ENCODE results near the gene MRE11.
"Not testable (repeated sequence)": the region's sequence is repeated elsewhere in the genome, so short reads cannot be mapped to it uniquely, and the experiment has no call there.

Gene MRE11

DNA sequence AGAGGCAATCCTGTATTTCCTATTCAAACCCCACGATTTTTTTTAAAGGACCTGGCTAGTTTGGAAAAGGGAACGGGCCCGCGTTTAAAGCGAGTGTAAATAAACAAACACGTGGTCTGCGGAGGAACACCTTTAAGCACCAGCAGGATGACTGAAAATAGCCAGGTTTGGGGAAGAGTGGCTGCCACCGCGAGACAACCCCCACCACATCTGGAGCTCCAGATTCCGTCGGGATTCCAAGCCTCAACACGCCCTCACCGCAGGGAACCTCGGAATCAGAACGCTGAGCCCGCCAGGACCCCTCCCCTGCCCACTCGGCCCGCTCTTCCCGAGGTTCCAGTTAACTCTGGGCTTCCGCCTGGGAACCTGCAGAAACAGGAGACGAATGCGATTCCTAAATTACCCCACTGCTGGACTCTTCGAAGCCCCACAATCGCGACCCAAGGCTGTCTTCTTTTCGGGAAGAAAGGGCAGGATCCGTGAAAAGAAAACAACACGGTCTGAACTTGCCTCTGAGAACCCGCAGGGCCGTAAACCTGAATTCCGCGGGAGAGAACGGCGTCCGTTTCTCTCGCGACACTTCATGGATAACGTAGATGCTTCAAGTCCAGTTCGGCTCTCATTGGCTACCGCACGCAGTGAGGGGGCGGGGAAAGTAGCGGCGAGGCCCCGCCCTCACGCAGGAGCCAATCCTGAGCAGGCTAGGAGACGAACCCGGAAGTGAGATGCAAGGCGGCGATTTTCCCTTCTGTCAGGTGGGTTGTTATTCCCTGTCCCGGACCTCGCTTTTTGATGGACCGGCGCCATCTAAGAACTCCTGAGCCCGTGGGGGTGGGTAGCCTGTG lies at the start of gene MRE11, which contains the start of gene ANKRD49:
MRE11 (minus strand) TSS at position 564 of the 845 bp plus-strand sequence. CDS start 1,043 bp downstream, outside the sequence.
ANKRD49 (plus strand) TSS at position 704 of the 845 bp plus-strand sequence. CDS start 2,710 bp downstream, outside the sequence.
- FAIRE-seq: peak; percentile 86

DNA sequence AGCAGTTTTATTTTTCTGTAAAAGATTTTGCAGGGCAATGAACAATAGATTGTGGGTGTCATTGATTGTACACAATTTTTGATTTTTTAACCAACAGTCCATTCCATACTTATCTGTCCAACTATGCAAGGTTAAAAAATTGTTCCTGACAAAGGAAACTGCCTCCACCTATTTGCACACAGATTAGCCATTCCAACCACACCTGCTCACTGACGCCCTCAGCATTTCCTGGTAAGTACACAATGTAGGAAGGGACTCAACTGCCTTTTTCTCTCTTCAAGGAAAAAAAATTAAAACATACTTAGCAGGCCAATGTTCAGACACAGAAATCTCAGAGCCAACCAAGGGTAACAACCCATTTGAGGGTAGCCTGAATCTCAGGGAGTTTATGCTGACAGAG lies 45.8 kb upstream of the MRE11 start:
- FAIRE-seq: no peak

DNA sequence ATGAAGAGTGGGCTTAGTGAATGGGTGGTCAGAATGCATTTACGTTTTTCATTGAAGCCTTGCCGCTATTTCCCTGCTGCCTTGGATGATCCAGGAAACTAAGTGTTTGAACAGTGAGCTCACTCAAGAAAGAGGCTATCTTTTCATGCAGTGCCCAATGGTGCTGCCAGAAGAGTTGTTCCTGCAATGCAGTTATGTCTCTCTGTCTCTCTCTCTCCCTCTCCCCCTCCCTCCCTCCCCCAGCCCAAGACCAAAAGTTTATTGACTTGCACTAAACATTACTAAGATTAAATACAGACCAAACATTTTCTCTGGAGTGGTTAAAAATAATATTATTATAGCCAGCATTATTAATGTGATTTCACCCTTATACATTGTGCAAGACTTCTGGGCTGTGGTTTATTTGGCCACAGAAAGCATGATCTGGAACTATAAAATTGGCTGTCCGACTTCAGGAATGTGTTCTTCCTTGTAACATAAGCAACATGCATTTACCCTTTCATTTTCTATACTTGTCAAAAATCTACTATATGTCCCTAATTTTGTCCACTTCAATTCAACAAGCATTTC lies 43.5 kb upstream of the MRE11 start:
- FAIRE-seq: no peak

DNA sequence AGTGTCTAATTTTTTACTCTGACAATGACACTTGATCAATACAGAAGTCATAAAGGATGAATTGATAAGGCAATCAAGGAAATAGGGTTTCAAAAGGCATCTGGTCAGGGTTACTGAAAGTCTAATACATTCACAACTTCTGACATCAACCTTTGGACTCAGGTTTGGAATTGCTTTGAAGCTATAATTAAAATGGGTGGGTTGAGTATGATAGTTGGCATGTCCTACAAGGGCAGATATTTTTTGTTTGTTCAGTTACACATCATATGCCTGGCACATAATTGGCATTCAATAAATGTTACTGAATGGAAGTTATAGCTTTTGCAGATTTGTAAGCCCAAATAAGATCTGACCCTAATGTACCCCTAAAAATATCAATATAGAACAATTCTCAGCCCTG lies 42.7 kb upstream of the MRE11 start:
- peak; percentile 85 for FAIRE-seq

DNA sequence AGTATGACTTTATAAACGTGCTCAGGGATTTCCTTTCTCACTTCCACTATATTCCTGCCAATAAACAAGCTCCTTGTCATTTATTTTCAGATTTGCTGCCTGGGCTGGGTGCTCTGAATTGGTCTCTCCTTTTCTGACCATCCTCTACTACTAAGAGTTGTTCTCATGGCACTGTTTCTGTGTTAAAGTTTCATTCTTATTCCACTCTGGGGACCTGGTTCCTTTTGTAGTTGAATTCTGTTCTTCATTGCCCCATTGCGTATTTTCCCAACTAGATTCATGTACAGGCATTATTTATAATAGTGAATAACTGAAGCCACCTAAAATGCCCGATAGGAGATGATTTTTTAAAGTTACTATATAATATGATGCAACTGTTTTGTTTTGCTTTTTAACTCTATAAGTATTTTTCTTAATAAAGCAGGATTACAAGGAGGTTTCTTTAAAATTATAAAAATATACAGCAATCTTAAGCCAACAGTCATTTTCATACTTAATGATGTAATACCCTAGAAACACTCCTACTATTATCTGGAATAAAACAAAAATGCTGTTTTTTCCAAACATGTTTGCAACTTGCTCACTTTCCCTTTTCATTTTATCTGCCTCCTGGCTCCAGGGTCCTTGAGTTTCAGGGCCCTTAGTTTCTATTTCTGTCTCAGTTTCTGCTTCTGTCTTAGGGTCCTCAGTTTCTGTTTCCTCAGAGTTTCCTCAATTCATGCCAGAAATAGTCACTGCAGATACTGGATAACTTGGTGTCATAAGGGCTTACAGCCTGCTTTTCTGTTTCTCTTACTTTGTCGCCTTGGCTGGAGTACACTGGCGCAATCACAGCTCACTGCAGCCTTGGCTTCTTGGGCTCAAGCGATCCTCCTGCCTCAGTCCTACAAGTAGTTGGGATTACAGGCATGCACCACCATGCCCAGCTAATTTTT lies 40.3 kb upstream of the MRE11 start:
- FAIRE-seq: no peak

DNA sequence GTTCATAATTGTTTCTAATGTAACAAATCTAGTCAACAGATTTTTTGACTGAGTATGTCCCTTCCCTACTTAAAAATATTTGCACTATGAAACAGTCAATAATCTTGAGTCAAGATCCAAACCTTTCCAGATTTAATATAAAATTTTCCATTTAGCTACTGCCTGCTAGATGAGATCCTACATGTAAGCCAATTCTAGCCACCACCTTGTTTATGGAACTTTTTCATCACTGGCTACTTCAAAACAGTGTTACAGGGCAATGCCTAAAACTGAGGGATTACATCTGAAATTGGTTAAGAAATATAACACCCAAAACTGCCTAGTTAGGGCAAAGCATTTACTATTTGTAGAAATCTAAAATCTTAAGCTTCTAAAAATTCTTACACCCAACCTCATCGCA lies 39.6 kb upstream of the MRE11 start:
- FAIRE-seq: no peak

DNA sequence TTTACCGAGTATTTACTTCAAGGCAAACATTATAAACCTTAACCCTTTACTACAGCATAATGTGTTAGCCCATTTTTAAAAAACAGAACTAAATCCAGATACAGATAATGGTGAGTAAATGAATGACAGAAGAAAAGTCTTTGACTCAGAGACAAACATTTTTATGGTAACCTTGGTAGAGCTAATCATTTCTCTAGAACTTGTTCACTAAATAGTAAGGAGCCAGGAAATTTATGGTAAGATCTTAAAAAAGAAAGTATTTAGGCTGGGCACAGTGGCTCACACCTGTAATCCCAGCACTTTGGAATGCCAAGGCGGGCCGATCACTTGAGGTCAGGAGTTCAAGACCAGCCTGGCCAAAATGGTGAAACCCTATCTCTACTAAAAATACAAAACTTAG lies 38.6 kb upstream of the MRE11 start:
- FAIRE-seq: no peak

DNA sequence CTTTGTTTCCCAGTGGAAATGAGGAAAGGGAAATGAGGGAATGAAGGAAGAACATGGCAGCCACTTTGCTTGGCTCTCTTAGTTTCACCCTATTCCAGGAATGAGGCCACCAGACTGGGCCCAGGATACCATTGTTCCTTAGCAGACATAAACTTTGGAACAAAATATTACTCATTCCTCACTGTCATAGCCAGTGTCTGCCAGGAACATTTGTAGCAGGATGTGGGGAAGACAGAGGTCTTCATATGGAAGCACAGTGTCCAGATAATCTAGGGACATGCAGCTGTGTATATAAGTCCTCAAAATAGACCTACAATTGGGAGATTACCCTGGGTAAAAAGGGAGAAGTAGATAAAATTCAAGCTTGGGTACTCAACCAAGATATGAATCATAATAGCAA lies 34.9 kb upstream of the MRE11 start:
- no peak for FAIRE-seq

DNA sequence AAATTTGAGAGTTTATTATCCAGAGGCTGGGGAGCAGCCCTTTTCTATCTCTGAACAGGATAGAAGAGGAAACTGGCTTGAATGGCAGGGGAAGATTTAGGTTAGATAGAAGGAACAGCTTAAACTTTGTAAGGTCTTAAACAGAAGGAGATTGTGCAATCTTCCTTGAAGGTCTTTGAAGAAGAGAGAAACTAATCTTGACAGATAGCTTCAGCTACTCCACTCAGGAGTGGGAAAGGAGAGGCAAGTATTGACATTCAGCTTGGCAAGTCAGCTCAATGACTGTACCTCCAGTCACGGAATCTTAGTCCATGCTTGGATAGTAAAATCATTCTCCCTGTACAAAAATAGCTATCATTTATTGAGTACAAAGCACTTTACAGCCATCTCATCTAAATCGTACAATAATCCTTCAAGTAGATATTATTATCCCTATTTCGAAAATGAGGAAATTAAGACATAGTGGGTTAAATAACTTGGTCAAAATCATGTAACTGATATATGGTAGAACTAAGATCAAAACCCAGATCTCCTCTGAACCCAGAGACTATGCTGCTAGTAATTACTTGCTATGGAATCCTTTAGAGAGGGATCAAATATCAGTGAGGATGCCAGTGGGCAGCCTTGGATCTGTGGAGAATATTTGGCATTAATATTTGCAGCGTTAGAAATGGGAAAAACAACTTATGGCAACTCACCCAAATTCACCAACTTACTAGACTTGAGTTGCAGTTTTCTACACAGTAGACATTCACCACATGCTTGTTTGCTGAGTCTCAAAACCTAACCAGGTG lies 33.2 kb upstream of the MRE11 start:
- no peak for FAIRE-seq

DNA sequence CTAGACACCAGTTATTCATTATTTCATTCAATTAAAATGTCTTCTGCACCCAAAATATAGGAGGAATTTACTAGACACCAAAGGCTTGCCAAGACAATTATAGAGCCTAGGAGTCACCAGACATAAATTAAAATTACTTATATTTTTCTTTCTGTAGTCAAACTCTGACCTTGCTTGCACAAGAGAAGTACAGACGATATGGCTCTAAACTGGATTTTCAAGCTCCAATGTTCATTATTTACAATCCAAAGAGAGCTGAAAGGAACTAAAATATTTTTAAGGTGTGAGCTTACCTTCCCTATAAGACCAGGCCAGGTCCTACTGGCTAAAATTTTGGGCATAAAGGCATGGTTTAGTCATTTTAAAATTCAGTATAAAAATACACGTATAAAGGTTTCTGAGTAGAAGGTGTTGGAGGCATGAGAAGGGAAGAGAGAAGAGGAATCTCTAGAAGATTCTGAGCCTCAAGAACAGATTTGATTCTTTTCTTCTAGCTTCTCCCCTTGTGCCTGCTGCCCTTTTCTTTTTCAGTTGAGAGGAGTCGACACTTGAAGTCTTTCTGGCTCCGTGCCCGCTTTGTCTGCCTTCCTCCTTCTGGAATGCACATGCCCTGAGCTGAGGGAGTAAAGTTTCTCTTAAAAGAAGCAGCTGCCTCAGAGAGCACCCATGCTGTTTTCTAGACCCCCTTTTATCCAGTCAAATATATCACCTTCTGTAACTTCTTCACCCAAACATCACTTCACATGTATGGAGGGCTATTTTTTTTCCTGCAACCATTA lies 32.1 kb upstream of the MRE11 start:
- FAIRE-seq: no peak

DNA sequence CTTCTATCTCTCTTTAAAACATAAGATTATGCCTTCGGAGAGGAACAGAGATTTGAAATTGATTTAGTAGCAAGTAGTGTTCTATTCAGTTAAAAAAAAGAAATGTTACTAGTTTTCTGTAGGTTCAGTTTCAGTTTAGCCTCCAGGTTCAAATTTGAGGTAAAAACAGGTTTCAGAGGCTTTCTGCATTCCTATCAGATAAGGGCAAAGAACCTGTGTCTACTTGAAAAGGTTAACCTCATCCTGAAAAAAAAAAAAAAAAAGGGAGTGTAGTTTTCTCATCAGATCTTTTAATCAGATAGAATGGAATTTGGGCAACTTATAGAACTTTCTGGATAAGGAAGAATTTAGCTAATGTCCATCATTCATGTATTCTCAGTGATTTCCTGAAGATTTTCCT lies 30.7 kb upstream of the MRE11 start:
- no peak for FAIRE-seq

DNA sequence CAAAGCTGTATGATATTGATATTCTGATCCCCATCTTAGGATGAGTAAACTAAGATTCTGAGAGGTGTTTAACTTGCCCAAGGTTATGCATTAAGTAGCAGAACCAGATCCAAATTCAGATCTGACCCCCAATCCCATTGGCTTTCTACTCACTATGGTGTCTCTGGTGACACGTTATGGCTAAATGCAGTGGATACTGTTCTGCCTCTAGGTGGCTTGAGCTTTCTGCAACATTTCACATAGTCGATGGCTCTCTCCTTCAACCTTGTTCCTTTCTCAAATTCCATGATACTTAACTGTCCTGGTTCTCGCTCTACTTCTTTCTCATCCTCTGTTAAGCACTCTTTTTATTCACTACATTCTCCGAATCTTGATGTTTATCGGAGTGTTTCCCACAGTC lies 28.0 kb upstream of the MRE11 start:
- FAIRE-seq: no peak

DNA sequence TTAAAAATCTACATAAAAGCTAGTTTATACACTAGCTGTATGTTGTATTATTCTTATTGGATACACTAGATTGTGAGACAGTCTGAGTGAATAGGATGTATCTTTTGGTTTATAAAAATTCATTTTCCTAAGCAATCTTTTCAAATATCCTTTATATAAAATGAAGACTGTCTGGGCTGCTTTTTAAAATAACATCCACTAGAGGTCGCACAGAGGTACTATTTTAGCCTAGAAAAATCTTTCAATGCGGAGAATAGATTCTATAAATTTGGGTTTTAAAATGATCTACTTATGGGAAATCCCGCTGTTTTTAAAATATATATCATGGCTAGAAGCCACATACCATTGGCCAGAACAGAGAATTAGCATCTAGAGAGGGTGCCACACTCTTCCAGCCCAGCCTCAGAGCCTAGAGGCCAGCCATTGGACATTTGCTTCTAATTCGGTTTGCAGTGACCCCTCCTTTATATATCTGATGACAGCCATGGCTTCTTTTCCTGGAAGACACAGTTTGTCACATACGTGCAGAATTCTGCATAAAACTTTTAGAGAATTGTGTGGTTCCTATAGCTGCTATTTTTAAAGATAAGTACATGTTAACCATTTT lies 25.9 kb upstream of the MRE11 start:
- peak; percentile 58 for FAIRE-seq

DNA sequence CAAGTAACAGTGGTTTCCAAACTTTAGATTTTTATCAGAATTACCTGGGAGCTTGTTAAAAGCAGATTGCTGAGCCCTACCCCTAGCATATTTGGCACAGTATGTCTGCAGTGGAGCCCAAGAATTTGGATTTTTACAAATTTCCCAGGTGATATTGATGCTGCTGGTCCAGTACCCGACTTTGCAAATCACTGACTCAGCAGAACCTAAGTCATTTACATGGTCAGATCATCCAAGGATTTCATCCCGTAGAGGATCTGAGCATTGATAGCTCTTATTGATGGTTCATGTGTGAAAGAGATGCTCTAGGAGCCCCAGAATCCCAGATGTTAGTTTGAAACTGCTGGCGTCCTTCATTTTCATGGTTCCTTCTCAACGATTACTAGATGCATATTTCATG lies 24.7 kb upstream of the MRE11 start:
- no peak for FAIRE-seq

DNA sequence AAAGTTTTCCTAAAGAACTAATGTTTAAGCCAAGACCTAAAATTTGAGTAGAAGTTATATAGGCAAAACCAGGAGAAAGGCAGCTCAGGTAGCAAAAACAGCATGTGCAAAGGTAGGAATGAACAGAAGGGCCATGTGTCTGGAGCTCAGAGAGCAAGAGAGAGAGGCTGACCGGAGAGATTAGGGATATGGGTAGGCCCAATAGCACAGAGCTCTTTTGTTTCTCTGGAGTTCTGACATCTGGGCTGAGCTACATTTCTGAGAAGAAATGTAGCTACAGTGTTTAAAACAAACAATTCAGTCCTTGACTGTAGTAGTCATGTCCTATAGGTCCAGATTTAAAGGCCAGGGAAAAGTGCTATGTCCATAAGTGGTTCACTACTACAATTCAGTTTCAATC lies 23.1 kb upstream of the MRE11 start:
- no peak for FAIRE-seq

DNA sequence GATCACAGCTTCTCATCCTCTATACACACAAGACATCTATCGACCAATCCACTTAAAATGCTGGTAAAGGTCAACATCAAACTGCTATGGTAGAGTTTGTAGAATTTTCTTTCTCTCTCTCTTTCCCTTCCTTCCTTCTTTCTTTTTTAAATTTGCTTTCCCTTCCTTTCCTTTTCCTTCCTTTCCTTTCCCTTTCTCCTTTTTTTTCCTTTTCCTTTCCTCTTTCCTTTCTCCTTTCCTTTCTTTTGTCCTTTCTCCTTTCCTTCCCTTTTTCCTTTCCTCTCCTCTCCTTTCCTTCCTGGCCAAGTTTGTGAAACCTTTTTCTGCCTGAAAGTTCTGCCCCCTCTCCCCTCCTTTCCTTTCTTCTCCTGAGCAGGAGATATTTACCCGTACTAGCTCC lies 21.8 kb upstream of the MRE11 start:
- no peak for FAIRE-seq

DNA sequence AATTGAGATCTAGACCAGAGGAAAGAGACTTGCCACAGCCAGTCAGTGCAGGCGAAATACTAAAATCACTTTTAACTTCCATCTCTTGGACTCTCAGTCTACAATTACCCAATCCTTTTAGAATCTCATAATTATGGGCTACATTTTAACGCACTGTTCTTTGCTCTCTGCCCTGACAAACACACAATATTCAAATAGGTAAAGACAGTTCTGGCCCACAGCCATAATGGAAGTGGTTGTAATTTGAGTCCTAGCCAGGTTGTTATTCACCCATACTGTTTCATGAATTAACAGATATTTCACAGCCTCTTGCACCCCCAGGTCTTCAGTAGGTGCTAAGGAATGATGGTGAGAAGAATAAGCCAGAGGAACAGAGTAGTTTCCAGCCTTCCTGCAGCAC lies 19.4 kb upstream of the MRE11 start:
- FAIRE-seq: no peak

DNA sequence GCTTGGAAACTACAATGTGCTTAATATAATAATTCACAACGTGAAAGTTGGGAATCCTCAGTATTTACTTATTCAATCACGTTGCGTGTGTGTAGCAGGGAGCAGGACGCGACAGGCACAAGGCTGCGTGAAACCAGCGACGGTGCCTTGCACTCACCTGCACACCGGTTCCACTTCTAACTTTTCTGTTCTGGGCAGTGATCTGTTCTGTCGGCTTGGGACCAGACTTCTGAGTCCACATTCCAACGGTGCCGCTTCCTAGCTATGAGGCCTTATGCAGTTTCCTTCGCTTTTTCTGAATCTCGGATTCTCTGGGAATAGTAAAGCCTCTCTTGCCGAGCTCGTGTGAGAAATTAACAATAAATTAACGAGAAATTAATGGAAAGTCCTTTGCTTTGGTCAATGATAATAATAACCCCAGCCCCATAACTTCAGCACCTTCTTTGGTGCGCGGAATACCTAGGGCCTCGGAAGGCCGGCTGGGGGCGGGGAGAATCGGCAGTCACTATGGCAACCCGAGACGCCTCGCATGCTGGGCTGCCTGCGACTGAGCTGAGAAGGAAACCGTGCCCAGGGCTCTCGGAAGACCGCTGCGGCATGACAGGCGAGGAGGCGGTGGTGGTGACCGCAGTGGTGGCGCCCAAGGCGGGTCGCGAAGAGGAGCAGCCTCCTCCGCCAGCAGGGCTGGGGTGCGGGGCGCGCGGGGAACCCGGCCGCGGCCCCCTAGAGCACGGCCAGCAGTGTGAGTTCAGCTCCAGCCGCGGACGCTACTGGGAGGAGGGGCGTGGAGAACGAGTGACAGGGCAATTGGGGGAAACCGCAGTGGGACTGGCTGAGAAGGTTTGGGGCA lies 18.5 kb upstream of the MRE11 start, which contains the start of gene C11orf97:
C11orf97 (plus strand) TSS at position 530 of the 850 bp plus-strand sequence; CDS start at position 598, 68 bp downstream.
- no peak for FAIRE-seq

DNA sequence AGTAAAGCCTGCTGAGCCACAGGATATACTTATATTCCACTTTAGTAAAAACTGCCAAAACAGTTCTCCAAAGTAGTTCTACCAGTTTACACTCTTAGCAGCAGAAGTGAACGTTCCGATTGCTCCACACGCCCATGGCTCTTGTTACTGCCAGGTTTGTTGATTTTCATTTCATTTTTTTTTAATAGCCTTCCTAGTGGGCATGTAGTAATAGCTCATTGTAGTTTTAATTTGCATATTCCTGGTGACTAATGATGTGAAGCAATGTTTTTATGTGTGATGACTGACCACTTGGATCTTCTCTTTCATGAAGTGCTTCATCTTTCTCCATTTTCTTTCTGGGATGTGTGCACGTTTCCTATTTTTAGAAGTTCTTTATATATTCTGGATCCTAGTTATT lies 13.8 kb upstream of the MRE11 start:
- FAIRE-seq: no peak

DNA sequence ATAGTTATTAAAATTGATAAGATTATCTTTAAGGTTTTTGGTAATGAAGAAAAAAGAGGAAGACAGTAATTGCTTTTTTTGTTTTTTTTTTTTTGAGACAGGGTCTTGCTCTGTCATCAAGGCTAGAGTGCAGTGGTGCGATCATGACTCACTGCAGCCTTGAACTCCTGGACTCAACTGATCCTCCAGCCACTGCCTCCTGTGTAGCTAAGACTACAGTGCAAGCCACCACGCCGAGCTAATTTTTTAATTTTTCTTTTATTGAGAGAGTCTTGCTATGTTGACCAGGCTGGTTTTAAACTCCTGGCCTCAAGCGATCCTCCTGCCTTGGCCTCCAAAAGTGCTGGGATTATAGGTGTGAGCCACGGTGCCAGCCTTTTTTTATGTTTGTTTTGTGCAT lies 12.9 kb upstream of the MRE11 start:
- not testable (repeated sequence) for FAIRE-seq

Measured in colon (tissue), 2 donors.